PC-3 (cell line): Measurements from ENCODE around the gene SAE1.

Experiments used
- CTCF ChIP-seq: fragments of 300-600 bp; sonication (generic); conservative IDR thresholded peaks from 2 replicates; pipeline ENCODE4 v1.5.1; 2017; ENCODE audit warnings: antibody characterized with exemption, low read depth, mild to moderate bottlenecking, low read length
- EZH2 ChIP-seq: fragments of 300-600 bp; sonication (generic); IDR thresholded peaks from one replicate; pipeline ENCODE4 v1.6.1; 2017; ENCODE audit warnings: antibody characterized with exemption, mild to moderate bottlenecking, low read length; ENCODE audit not compliant: unreplicated experiment
- EZH2phosphoT487 ChIP-seq: fragments of 300-600 bp; sonication (generic); IDR thresholded peaks from 2 replicates; pipeline ENCODE4 v1.6.1; 2018; ENCODE audit warnings: mild to moderate bottlenecking, antibody characterized with exemption, low read length, borderline replicate concordance

GRCh38 chr19:47110521-47111005 is 20.1 kb upstream of the SAE1 start:
- TF ChIP-seq CTCF = no peak
- TF ChIP-seq EZH2 = no peak
- no peak for TF ChIP-seq EZH2phosphoT487
